Panc1 (cell line): ENCODE results near the gene GPR37L1. TPM values are rescaled to one million over a fixed set of nuclear protein-coding genes. Genes with fewer than 3 reads are reported as not detected.

Experiments
- ATAC-seq: fragments of 200-7000 bp; cut with Tn5 transposase; 2 replicates; pipeline ENCODE4 v1.9.1; 2020; ENCODE audit warnings: mild to moderate bottlenecking, moderate library complexity
- BruUV-seq: library from RNA; stranded (reverse); fragments of 400-500 nt; replicated peaks from 2 replicates; lab custom pipeline; 2021; lab: Mats Ljungman, UMichigan
- CTCF ChIA-PET: fragments of 300-600 bp; sonication (Branson Sonifier 250); formaldehyde crosslinking; loops from one replicate; lab custom pipeline; 2022; ENCODE audit warnings: antibody characterized with exemption; lab: Charles Lee
- POLR2A ChIA-PET: fragments of 300-600 bp; sonication (Branson Sonifier 250); formaldehyde crosslinking; loops from one replicate; lab custom pipeline; 2022; ENCODE audit warnings: antibody characterized with exemption; lab: Charles Lee
- DNase-seq: peaks from one replicate; pipeline ENCODE4 v3.0.0-alpha.2; 2010; ENCODE audit warnings: low read depth, low spot score
- H3K27ac ChIP-seq: 2 replicates; pipeline ENCODE4 v1.5.1; 2011; ENCODE audit warnings: mild to moderate bottlenecking, low read length, inconsistent platforms
- H3K27me3 ChIP-seq: fragments of 200-500 bp; sonication (Bioruptor generic); 2 replicates; pipeline ENCODE4 v1.6.0; 2014; ENCODE audit warnings: low read length, inconsistent platforms; ENCODE audit not compliant: control insufficient read depth, insufficient read depth
- H3K36me3 ChIP-seq: fragments of 200-500 bp; sonication (Bioruptor generic); 2 replicates; pipeline ENCODE4 v1.5.1; 2014; ENCODE audit warnings: inconsistent platforms, mild to moderate bottlenecking, low read length, moderate library complexity; ENCODE audit not compliant: control insufficient read depth, insufficient read depth
- H3K4me1 ChIP-seq: 2 replicates; pipeline ENCODE4 v1.5.1; 2011; ENCODE audit warnings: inconsistent platforms, mild to moderate bottlenecking, low read length, moderate library complexity; ENCODE audit not compliant: control insufficient read depth, insufficient read depth
- H3K4me3 ChIP-seq, 2 experiments: 2 replicates each; pipeline ENCODE4 v1.5.1; 2011 to 2012; ENCODE audit warnings: low read depth in 2 of 2, low read length in 2 of 2, mild to moderate bottlenecking in 2 of 2, inconsistent platforms in 1 of 2, moderate library complexity in 1 of 2
- H3K9me3 ChIP-seq: fragments of 200-500 bp; sonication (Bioruptor generic); 2 replicates; pipeline ENCODE4 v1.5.1; 2014; ENCODE audit warnings: low read depth, mild to moderate bottlenecking, inconsistent platforms, low read length, moderate library complexity; ENCODE audit not compliant: control insufficient read depth, insufficient read depth
- POLR2AphosphoS5 ChIP-seq: IDR thresholded peaks from 2 replicates; pipeline ENCODE4 v1.6.1; 2012; ENCODE audit warnings: mild to moderate bottlenecking, low read depth, low read length, moderate library complexity
- SIN3A ChIP-seq: IDR thresholded peaks from 2 replicates; pipeline ENCODE4 v1.6.1; 2012; ENCODE audit warnings: low read depth, mild to moderate bottlenecking, low read length, moderate library complexity, borderline replicate concordance; ENCODE audit not compliant: insufficient read depth
- TCF7L2 ChIP-seq: IDR thresholded peaks from 2 replicates; pipeline ENCODE4 v1.6.1; 2011; ENCODE audit warnings: mild to moderate bottlenecking, low read depth, low read length, inconsistent platforms
- in situ Hi-C: cut with HindIII; loops from 2 replicates; pipeline ENCODE4 v1.10.0; 2016; ENCODE audit warnings: low sequenced_read_pairs, low pct_unique_long_range_greater_than_20kb
- intact Hi-C: fragments of 100-400 bp; cut with micrococcal nuclease; formaldehyde crosslinking; loops from one replicate; pipeline ENCODE4 v1.10.0; 2022; ENCODE audit not compliant: unreplicated experiment
- total RNA-seq: library from RNA; stranded (reverse); gene quantifications from one replicate; pipeline ENCODE4 v1.2.1, GENCODE V29; 2021; ENCODE audit not compliant: unreplicated experiment
- TF ChIP-seq, protein P1 (sequence below): fragments of 450-650 bp; IDR thresholded peaks from 2 replicates; pipeline ENCODE4 v1.5.1; 2017; ENCODE audit warnings: mild to moderate bottlenecking
- TF ChIP-seq, protein P2 (sequence below), 2 experiments: IDR thresholded peaks; 2 replicates each; pipeline ENCODE4 v1.6.1; 2011 to 2012; ENCODE audit warnings: low read depth in 2 of 2, control low read depth in 1 of 2, low read length in 1 of 2, mild to moderate bottlenecking in 1 of 2, moderate library complexity in 1 of 2; ENCODE audit not compliant: insufficient read depth in 1 of 2

The GPR37L1 gene
- total RNA-seq, 1 experiment from 2014 or later: 0.44 TPM

DNA sequence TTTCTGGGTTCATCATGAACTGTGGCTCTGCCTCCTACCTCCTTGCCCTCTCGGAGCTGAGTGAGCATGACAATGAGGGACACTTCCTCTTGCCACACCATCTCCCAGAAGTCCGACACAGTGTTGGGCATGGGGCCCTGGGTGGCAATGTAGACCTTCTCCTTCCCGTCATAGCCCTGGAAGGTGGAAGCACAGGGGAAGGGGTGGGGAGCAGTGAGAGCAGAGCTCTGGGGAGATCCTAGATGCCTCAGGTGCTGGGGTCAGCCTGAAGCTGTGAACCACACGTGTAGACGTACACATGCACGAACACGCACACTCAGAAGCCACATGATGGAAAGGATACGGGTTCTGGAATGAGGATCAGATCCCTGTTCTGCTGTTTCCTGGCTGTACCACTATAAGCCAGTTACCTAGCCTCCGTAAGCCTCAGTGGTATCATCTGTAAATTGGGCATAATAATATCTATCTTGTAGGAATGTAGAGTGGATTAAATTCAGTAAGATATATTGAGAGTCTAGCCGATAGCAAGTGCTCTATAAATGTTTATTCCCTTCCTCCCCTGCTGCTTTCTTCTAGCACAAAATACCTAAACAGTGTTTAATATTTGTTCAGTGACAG is 31.5 kb downstream of the GPR37L1 start:
- no TSS peak for BruUV-seq

DNA sequence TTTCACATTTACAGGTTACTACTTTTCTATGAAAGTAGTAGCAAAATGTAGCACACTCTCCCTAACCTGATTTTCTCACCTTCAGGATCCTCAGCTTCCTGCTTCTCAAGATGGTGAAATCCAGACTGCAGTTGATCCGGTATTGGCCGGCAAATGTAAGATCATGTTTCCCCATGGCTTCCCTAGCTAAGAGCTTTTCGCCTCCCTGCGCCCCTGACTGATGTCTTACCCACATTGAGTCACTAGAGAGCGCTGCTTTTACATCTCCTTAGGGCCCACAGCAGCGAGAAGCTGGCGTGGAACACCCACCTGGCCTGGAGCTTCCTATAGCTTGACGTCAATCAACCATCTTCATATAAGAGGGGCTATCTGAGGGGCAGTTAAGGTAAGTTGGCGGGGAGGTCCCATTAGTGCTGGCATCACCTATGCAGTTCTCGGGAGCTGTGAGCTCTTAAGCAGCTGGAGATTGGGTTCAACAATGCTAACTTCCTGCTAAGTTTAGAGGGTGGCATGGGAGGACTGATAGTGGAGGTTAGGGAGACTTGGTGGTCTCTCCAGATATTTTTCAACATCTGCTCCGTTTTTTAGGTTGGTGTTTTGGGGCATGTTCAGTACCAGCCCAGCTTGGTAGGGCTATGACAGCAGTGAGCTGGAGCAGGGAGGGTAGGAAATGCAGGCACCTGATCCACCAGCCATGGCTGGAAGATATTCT is 32.2 kb downstream of the GPR37L1 start:
- ChIA-PET POLR2A (interaction anchor here (0.6 to 0.7 kb wide), 2 partner anchors 45 to 565 kb away, joined by 3 to 4 read pairs; no protein-coding TSS in a partner anchor), CTCF (interaction anchor here (0.6 to 1.1 kb wide), 4 partner anchors 20 to 187 kb away, joined by 3 to 5 read pairs (median 4); partner anchors contain the start of gene UBE2T)
- H3K4me3 ChIP-seq: no peak overlapping the region
- in situ Hi-C loops (no loop called here), intact Hi-C loops (no loop called here)
- H3K27me3 ChIP-seq: no peaks in the 10 kb centered on the region
- BruUV-seq: no TSS peak
- H3K36me3 ChIP-seq: no peaks in the 10 kb centered on the region
- H3K27ac ChIP-seq: no peak overlapping the region
- peaks cover 3% of the 10 kb centered on the region; the same call in 1 of the 2 replicates for H3K4me1 ChIP-seq
- ATAC-seq (peak; percentile 69; the same call in 1 of the 2 replicates), DNase-seq (no peak)
- H3K9me3 ChIP-seq: no peaks in the 10 kb centered on the region
- no peak; the same call in 1 of the 2 replicates for TF ChIP-seq TCF7L2
- TF ChIP-seq, protein P1, sequence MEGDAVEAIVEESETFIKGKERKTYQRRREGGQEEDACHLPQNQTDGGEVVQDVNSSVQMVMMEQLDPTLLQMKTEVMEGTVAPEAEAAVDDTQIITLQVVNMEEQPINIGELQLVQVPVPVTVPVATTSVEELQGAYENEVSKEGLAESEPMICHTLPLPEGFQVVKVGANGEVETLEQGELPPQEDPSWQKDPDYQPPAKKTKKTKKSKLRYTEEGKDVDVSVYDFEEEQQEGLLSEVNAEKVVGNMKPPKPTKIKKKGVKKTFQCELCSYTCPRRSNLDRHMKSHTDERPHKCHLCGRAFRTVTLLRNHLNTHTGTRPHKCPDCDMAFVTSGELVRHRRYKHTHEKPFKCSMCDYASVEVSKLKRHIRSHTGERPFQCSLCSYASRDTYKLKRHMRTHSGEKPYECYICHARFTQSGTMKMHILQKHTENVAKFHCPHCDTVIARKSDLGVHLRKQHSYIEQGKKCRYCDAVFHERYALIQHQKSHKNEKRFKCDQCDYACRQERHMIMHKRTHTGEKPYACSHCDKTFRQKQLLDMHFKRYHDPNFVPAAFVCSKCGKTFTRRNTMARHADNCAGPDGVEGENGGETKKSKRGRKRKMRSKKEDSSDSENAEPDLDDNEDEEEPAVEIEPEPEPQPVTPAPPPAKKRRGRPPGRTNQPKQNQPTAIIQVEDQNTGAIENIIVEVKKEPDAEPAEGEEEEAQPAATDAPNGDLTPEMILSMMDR: peak; percentile 78; the same call in 1 of the 2 replicates

More for the DNA sequence above, 31.5 kb downstream of the GPR37L1 start:
- H3K9me3 ChIP-seq: no peaks in the 10 kb centered on the region
- TF ChIP-seq POLR2AphosphoS5 (no peak), TCF7L2 (no peak), SIN3A (no peak)
- TF ChIP-seq, protein P2, sequence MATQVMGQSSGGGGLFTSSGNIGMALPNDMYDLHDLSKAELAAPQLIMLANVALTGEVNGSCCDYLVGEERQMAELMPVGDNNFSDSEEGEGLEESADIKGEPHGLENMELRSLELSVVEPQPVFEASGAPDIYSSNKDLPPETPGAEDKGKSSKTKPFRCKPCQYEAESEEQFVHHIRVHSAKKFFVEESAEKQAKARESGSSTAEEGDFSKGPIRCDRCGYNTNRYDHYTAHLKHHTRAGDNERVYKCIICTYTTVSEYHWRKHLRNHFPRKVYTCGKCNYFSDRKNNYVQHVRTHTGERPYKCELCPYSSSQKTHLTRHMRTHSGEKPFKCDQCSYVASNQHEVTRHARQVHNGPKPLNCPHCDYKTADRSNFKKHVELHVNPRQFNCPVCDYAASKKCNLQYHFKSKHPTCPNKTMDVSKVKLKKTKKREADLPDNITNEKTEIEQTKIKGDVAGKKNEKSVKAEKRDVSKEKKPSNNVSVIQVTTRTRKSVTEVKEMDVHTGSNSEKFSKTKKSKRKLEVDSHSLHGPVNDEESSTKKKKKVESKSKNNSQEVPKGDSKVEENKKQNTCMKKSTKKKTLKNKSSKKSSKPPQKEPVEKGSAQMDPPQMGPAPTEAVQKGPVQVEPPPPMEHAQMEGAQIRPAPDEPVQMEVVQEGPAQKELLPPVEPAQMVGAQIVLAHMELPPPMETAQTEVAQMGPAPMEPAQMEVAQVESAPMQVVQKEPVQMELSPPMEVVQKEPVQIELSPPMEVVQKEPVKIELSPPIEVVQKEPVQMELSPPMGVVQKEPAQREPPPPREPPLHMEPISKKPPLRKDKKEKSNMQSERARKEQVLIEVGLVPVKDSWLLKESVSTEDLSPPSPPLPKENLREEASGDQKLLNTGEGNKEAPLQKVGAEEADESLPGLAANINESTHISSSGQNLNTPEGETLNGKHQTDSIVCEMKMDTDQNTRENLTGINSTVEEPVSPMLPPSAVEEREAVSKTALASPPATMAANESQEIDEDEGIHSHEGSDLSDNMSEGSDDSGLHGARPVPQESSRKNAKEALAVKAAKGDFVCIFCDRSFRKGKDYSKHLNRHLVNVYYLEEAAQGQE (IDR thresholded peaks at IDR 0.05; ENCODE audit: insufficient read depth in 1 of 2, low read depth in 2 of 2, low read length in 1 of 2): no peak
- TF ChIP-seq, protein P1: no peak
- intact Hi-C loops (no loop called here), in situ Hi-C loops (no loop called here)
- no peaks in the 10 kb centered on the region for H3K36me3 ChIP-seq
- ChIA-PET CTCF (interaction anchor here (0.9 to 1.1 kb wide), 3 partner anchors 33 to 188 kb away, joined by 3 to 4 read pairs (median 3); partner anchors contain the start of gene UBE2T), POLR2A (interaction anchor here (0.6 kb wide), 1 partner anchor 565 kb away, joined by 4 read pairs; no protein-coding TSS in a partner anchor)
- H3K4me3 ChIP-seq: no peak overlapping the region
- DNase-seq (no peak), ATAC-seq (no peak)
- H3K4me1 ChIP-seq: peaks cover 3% of the 10 kb centered on the region; the same call in 1 of the 2 replicates
- H3K27me3 ChIP-seq: no peaks in the 10 kb centered on the region
- H3K27ac ChIP-seq: no peak overlapping the region
